Epithelial cell of prostate (primary cell): ENCODE measurements around the gene SH2D3A.
A peak's percentile ranks its signal among the peaks of the same experiment; 100 is the strongest.
"Not testable (repeated sequence)": the region's sequence is repeated elsewhere in the genome, so short reads cannot be mapped to it uniquely, and the experiment has no call there.

Experiments
- DNase-seq: peaks from one replicate; pipeline ENCODE4 v3.0.0-alpha.2; 2011; ENCODE audit warnings: low read depth, low spot score
- H3K27ac ChIP-seq: fragments of 450-650 bp; 2 replicates; pipeline ENCODE4 v1.5.1; 2017; ENCODE audit warnings: mild to moderate bottlenecking

Gene SH2D3A

DNA sequence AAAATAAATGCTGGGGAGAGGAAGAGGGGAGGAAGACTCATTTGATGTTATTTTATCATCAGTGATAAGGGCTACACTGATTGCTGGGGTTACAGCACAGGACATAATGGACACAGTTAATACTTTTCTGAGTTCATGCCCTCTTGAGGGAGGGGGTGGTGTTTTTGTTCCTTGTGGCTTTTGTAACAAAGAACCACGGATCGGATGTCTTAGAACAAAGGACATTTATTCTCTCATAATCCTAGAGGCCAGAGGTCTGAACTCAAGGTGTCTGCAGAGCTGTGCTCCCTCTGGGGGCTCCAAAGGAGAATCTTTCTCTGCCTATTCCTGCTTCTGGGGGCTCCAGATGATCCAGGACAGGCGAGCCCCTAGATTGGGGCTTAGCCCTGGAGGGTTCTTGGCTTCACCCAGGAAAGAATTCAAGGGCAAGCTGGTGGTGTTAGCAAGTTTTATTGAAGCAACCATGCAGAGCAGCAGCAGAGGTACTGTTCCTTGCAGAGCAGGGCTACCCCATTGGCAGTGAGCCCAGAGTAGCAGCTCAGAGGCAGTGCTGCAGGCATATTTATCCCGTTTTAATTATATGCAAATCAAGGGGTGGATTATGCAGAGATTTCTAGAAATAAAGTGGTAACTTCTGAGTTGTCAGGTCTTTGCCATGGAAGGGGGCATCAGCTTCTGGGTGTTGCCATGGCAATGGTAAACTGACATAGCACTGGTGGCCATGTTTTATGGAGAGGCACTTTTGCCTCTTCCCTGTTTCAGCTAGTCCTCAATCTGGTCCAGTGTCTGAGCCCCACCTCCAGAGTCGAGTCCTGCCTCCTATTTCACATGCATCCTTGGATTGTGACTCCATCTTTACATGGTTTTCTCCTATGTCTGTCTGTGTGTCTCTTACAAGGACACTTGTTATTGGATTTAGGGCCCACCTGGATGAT is 23.2 kb upstream of the SH2D3A start:
- H3K27ac ChIP-seq = no peak overlapping the region
- no peak for DNase-seq

DNA sequence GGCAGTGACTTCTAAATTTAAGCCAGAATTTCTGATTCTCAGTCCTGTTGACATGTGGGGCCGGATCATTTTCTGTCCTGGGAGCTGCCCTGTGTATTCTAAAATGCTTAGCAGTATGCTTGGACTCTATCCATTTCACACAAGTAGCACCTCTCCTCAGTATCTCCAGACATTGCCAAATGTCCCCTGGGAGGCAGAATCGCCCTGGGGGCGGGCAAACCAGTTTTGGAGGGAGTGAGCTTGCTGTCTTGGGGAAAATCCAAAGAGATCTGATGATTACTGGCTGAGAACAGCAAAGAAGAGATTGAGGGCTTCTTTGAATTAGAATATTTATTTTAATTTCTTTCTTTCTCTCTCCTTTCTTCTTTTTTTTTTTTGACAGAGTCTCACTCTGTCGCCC is 21.7 kb upstream of the SH2D3A start:
- no peak for DNase-seq
- H3K27ac ChIP-seq = no peak overlapping the region

DNA sequence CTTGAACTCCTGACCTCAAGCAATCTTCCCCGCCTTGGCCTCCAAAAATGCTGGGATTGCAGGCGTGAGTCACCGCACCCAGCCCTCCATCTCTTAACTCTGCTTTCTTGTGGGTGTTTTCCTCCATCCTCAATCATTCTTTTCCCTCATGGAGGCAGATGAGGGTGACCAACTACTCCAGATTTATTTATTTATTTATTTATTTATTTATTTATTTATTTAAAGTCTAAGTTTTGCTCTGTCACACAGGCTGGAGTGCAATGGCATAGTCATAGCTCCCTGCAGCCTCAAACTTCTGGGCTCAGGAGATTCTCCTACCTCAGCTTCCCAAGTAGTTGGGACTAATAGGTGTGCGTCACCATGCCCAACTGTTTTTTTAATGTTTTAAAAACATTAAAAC is 20.2 kb upstream of the SH2D3A start:
- no peak overlapping the region for H3K27ac ChIP-seq
- no peak for DNase-seq

DNA sequence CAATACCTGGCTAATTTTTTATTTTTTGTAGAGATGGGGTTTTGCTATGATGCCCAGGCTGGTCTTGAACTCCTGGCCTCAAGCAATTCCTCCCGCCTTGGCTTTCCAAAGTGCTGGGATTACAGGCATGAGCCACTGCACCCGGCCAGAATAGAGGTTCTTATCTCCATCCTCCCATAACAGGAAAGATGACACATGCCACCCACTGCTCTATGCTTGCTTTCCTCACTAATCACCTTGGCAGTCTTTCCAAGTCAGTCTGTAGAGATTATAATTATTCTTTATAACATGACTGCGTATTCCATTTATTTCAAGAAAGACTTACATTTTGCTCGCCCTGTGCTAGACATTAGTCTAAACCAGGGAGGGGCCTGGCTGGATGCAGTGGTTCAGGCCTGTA is 12.0 kb upstream of the SH2D3A start:
- no peak for DNase-seq
- H3K27ac ChIP-seq = no peak overlapping the region

DNA sequence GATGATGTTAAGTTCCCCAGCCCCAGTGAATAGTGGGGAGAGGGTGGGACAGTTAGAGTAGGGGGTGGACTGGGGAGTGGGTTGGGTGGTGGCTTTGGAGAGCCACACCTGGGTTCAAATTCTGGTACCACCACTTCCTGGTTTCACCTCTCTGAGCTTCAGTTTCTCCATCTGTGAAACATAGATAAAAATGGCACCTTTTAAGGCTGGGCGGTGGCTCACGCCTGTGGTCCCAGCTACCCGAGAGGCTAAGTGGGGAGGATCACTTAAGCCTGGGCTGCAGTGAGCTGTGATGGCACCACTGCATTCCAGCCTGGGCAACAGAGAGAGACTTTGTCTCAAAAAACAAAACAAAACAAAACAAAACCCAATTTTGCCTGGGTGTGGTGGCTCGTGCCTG is 11.2 kb upstream of the SH2D3A start:
- no peak overlapping the region for H3K27ac ChIP-seq
- DNase-seq = no peak

DNA sequence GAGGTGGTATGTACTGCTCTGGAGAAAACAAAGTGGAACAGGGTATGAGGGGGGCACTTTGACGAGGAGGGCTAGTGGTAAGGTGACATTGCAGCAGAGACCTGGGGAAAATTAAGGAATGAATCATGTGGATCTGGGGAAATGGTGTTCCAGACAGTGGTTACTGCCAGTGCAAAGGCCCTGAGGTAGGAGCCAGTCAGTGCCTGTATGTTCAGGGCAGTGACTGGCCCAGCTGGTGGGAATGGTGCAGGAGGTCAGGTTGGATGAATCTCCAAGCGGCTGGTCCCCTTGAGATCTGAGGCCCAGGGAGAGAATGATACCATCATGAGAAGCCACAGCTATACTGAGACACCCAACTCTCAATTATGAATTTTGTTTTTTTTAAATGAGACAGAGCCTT is 10.2 kb upstream of the SH2D3A start:
- H3K27ac ChIP-seq = no peak overlapping the region
- DNase-seq = no peak

DNA sequence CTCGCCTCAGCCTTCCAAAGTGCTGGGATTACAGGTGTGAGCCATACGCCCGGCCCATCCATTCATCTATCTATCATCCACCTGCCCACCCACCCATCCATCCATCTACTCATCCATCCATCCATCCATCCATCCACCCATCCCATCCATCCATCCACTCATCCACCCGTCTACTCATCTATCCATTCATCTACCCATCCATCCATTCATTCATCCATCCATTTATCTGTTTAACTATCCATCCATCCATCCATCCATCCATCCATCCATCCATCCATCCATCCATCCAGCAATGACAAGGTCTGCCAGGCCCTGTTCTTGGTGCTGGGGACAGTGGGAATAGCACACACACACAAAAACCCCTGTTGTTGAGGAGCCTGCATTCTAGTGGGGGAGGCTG is 9.8 kb upstream of the SH2D3A start:
- H3K27ac ChIP-seq = no peak overlapping the region
- no peak for DNase-seq

DNA sequence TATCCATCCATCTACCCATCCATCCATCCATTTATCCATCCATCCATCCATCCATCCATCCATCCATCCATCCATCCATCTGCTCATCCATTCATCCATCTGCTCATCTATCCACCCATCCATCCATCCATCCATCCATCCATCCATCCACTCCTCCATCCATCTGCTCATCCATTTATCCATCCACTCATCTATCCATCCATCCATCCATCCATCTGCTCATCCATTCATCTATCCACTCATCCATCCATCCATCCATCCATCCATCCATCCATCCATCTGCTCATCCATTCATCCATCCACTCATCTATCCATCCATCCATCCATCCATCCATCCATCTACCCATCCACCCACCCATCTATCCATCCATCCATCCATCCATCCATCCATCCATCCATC is 8.8 kb upstream of the SH2D3A start:
- DNase-seq, H3K27ac ChIP-seq: not testable (repeated sequence)

DNA sequence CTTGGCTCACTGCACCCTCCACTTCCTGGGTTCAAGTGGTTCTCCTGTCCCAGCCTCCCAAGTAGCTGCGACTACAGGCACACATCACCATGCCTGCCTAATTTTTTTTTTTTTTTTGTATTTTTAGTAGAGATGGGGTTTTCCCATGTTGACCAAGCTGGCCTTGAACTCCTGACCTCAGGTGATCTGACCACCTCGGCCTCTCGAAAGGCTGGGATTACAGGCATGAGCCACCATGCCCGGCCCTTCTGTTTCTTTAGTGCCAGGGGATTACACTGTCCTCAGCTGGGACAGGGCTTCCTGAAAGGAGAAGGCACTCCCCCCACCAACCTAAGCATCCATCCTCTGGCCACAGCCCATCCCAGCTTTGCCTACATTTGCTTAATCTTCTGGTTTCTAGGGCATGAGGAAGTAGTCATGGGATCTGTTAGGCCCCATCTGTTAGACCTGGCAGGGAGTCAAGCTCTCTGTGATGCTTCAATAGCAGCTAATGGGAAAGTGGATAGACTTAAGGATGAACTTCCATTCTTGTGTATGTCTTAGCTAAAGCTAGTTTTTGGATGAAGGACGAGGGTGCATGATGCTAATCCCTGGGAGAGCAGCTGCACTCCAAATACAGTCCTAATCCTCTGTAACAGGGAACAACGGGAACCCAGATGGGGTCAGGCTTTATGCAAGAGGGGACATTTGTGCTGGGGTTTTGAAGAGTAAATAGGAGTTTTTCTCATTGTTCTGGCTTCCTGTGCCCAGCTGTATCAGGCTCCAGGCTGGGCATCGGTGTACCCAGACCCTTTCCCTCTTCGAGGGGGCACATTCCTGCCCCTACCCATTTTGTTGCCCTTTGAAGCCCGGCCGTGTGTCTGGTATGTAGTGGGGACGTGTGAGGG is 7.8 kb upstream of the SH2D3A start:
- no peak overlapping the region for H3K27ac ChIP-seq
- DNase-seq = no peak

DNA sequence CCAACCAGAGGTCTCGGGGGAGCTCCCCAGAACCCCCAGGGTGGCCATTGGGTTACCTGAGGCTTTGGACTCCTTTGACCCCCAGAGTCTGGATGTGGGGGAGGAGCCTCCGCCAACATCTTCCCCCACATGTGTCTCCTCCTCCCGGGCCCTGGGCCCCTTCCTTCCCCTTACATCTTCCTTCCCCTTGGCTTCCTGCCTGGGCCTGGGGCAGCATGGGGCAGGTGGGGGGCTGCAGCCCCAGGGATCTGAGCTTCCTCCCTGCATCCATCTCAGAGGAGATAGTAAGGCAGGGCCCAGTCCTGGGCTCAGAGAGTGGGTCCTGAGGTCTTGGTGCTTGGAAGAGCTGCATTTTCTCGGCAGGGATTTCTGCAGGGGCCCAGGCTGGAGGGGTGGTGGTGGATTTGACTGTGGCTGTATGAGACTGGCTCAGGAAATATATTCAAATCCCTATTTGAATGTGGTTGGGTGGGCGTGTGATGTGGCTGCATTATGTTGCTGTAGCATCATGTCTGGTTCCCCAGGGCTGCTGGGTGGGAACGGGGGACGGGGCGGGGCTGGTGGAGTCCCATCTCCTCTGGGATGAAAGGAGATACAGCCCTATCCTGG is 6.2 kb upstream of the SH2D3A start:
- no peak overlapping the region for H3K27ac ChIP-seq
- no peak for DNase-seq

DNA sequence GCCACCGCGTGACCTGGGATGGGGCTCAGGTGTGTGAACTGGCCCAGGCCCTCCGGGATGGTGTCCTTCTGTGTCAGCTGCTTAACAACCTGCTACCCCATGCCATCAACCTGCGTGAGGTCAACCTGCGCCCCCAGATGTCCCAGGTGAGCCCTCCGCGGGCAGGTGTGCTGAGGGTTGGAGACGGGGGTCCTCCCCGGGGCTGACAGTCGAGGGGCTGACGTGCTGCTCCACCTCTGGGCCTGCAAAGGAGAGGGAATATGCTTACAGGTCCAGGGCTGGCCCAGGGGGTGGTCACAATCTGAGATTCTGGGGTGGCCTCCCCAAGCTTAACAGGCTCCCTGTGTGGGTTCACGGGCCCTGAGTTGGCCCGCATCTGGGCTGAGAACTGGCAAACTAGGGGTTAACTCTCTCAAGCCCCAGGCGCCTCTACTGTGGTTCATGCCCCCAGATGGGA is 5.7 kb upstream of the SH2D3A start:
- no peak overlapping the region for H3K27ac ChIP-seq
- DNase-seq = no peak

DNA sequence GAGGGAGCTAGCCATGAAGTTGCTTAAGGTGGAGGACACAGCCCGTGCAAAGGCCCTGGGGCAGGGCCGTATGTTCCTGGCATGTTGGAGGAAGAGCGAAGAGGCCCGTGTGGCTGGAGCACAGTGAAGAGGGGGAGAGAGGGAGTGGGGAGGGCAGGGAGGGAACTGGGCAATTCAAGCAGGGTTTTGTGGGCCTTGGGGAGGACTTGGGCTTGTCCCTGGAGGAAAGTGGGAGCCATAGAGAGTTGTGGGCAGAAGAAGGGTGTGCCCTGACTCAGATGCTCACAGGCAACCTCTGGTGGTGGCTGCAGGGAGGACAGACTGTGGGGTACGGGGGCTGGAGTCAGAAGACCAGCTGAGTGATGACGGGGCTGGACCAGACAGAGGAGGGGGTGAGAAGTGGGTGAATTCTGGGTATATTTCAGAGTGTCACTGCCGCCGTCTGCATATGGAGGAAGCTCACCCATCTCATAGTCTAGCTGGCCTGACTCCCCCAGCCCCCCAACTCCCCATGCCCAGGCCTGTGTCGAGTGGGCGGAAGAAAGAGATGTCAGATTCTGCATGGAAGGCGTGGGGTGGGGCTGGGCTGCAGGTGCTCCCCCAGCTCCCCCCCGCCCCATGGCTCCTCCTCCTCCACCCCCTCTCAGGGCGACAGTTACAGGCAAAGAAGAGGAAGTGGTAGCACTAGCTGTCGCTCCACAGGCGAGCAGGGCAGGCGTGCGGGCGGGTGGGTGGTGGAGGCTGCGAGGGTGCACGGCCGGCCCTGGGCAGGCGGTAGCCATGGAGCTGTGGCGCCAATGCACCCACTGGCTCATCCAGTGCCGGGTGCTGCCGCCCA is 5.0 kb upstream of the SH2D3A start, which contains the start of gene VAV1:
Gene VAV1, plus strand, starts transcription at position 681 of the 838 bp plus-strand sequence. Its CDS starts 100 bp downstream, at position 781.
- no peak within 1 kb of the TSS for H3K27ac ChIP-seq
- DNase-seq = no peak

DNA sequence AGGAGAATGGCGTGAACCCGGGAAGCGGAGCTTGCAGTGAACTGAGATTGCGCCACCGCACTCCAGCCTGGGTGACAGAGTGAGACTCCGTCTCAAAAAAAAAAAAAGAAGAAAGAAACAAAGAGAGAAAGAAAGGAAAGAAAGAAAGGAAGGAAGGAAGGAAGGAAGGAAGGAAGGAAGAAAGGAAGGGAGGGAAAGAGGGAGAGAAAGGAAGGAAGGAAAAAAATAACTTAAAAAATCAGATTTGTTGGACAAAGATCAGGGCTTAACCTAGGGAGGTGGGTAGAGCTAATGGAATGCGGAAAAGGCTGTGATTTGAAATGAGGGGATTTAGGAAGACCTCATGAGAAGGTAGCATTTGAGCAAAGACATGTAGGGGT is 4.4 kb upstream of the SH2D3A start:
- not testable (repeated sequence) for DNase-seq, H3K27ac ChIP-seq

DNA sequence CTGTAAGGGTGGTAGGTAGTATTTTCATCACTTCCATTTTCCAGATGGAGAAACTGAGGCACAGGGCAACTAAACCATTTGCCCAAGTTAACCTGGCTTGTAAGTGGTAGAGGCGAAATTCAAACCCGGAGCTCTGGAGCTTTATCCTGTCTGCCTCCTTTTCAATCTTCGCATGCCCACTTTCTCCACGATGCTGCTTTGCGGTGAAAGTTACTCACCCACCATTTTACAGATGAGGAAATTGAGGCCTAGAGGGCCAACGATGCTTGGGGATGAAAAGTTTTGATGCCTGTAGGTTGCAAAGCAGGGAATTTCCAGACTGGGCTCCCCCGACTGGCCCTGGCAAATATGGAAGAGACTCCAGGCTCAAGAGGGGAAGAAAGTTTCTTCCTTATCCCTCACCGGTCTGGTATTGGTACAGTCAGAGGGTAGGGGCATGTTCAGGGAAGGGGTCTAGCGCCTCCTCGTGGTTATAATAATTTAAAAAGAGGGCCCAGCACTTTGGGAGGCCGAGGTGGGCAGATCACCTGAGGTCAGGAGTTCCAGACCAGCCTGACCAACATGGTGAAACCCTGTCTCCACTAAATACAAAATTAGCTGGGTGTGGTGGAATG is 1.9 kb upstream of the SH2D3A start:
- H3K27ac ChIP-seq = no peak overlapping the region
- no peak for DNase-seq

DNA sequence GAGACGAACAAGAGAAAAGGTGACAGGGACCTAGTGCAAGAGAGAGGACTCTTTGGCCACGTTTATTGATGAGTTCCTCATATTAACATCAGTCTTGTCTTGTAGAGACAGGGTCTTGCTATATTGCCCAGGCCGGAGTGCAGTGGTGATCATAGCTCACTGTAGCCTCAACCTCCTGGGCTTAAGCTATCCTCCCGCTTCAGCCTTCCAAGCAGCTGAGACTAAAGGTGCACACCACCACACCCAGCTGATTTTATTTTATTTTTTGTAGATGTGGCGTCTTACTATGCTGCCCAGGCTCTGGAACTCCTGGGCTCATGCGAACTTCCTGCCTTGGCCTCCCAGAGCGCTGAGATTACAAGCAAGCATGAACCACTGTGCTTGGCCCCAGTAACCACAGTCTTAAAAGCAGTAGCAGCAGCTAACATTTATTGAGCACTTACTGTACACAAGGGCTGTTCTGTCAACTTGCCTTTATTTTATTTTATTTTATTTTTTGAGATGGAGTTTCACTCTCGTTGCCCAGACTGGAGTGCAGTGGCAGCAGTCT is 1.1 kb upstream of the SH2D3A start:
- H3K27ac ChIP-seq = peak overlapping the region; percentile 97
- DNase-seq = no peak

DNA sequence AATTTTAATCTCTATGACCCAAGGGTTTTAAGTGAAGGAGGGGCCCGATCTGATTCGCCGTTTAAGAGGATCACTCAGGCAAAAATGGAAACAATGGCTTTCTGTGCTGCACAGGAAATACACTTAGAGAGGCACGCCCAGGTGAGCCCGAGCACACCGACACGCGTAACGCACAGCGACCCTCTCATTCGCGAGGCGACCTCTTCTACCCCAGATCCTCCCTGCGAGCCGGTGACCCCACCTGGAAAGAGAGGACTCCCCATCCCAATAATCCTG is 216 bp downstream of the SH2D3A start:
- peak overlapping the region; percentile 97 for H3K27ac ChIP-seq
- no peak for DNase-seq

DNA sequence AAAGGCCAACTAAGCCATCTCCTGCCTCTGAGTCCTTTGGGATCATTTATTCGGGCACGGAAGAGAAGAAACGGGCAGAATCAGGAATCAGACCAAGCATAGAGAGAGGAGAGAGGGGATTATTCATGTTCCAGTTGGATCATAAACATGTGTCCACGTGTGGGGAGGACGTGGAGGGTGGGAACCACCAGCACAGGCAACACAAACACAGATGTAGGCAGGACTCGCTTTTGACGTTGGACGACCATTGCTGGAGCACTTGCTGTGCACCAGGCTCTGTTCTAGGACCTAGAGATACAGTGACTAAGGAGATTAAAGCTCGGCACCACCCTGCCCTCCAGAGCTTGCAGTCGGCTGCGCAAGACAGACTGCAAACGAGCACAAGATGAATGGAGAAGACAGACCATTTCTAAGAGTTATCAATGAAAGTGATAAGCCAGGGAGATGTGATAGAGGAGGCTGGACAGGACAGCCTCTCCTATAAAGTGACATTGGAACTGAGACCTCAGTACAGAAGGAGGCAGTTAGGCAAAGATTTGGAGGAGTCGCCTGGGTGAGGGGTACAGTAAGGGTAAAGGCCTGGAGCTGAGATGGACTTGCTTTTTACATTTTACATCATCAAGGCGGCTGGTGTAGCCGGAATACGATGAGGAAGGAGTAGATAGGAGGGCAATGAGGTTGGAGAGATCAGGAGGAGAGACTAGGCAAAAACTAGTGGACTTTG is 716 bp downstream of the SH2D3A start:
- peak overlapping the region; percentile 97 for H3K27ac ChIP-seq
- DNase-seq = peak; percentile 60

DNA sequence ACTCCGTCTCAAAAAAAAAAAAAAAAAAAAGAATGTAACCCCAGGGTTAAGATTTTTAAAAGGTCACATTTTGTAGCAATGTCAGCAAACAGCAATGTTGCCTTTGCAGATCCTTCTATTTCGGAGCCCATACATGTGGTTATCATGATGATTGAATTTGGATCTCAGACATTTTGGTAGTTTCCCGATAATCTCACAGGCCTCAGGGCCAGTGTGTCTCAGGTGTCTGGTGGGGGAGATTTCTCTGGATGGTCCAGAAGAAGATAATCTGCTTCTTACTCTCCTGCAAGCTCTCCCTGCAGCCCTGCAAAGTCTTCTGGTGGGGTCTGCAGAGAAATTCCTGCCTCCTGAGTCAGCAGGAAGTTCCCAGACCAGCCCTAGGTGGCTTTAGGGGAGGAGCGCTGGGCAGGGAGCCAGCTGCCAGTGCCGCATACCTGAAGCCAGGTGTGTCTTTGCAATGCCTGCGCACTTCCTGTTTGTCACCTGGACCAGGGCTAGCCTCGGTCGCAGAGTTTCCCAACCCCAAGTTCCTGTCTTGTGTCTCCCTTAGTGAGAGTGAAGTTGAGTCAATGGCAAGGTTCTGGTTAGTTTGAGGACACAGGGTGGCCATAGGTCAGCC is 1.4 kb downstream of the SH2D3A start:
- H3K27ac ChIP-seq = peak overlapping the region; percentile 97

More for the DNA sequence above, 1.4 kb downstream of the SH2D3A start:
- peak; percentile 89 for DNase-seq
